HepG2 (cell line): ENCODE data around the gene ORC6. TPM values are rescaled to one million over a fixed set of nuclear protein-coding genes. Genes with fewer than 3 reads are reported as not detected.
A peak's percentile ranks its signal among the peaks of the same experiment; 100 is the strongest.

ENCODE experiments used
- FOXM1 ChIP-seq: sonication (generic); formaldehyde crosslinking; IDR thresholded peaks from 2 replicates; pipeline ENCODE4 v1.5.0; 2020; ENCODE audit warnings: missing genetic modification reagents
- KLF16 ChIP-seq, 2 experiments: sonication (generic) in 1 of 2; formaldehyde crosslinking in 1 of 2; IDR thresholded peaks; 2 replicates each; pipeline versions ENCODE4 v1.6.1 to v1.8.0; 2016 to 2023; ENCODE audit warnings: missing genetic modification reagents in 2 of 2, missing compliant biosample characterization in 1 of 2
- NFE2 ChIP-seq: sonication (generic); formaldehyde crosslinking; IDR thresholded peaks from 2 replicates; pipeline ENCODE4 v1.4.0; 2020; ENCODE audit warnings: missing genetic modification reagents
- PAWR ChIP-seq: sonication (generic); formaldehyde crosslinking; IDR thresholded peaks from 2 replicates; pipeline ENCODE4 v1.4.0; 2020; ENCODE audit warnings: missing genetic modification reagents, mild to moderate bottlenecking, borderline replicate concordance
- THAP11 ChIP-seq: IDR thresholded peaks from 2 replicates; pipeline ENCODE4 v1.6.1; 2016; ENCODE audit warnings: missing biosample characterization, missing genetic modification reagents
- ZBTB20 ChIP-seq: sonication (generic); formaldehyde crosslinking; IDR thresholded peaks from 2 replicates; pipeline ENCODE4 v1.8.1; 2023; ENCODE audit warnings: missing genetic modification reagents, low read depth, mild to moderate bottlenecking, borderline replicate concordance
- ZBTB42 ChIP-seq: sonication (generic); formaldehyde crosslinking; IDR thresholded peaks from 2 replicates; pipeline ENCODE4 v1.5.0; 2020; ENCODE audit warnings: mild to moderate bottlenecking, missing genetic modification reagents
- ZFX ChIP-seq: sonication (generic); formaldehyde crosslinking; IDR thresholded peaks from 2 replicates; pipeline ENCODE4 v1.4.0; 2020; ENCODE audit warnings: mild to moderate bottlenecking, low read depth, missing genetic modification reagents, moderate library complexity
- ZNF10 ChIP-seq: sonication (generic); formaldehyde crosslinking; IDR thresholded peaks from 2 replicates; pipeline ENCODE4 v1.4.0; 2020; ENCODE audit warnings: mild to moderate bottlenecking, low read depth, missing genetic modification reagents, borderline replicate concordance
- ZNF180 ChIP-seq: sonication (generic); formaldehyde crosslinking; IDR thresholded peaks from 2 replicates; pipeline ENCODE4 v1.4.0; 2020; ENCODE audit warnings: low read depth, missing genetic modification reagents, borderline replicate concordance
- ZNF33B ChIP-seq: sonication (generic); formaldehyde crosslinking; IDR thresholded peaks from 2 replicates; pipeline ENCODE4 v1.5.1; 2020; ENCODE audit warnings: mild to moderate bottlenecking, missing genetic modification reagents
- ZNF343 ChIP-seq: sonication (generic); formaldehyde crosslinking; IDR thresholded peaks from 2 replicates; pipeline ENCODE4 v1.4.0; 2020; ENCODE audit warnings: mild to moderate bottlenecking, missing genetic modification reagents
- ZNF709 ChIP-seq: sonication (generic); formaldehyde crosslinking; IDR thresholded peaks from 2 replicates; pipeline ENCODE4 v1.5.0; 2020; ENCODE audit warnings: mild to moderate bottlenecking, missing genetic modification reagents
- ZNF746 ChIP-seq: sonication (generic); formaldehyde crosslinking; IDR thresholded peaks from 2 replicates; pipeline ENCODE4 v1.8.0; 2022; ENCODE audit warnings: mild to moderate bottlenecking, missing genetic modification reagents
- ZSCAN22 ChIP-seq: sonication (generic); formaldehyde crosslinking; IDR thresholded peaks from 2 replicates; pipeline ENCODE4 v1.4.0; 2020; ENCODE audit warnings: mild to moderate bottlenecking, missing genetic modification reagents
- polyA plus RNA-seq, 8 experiments: library from polyadenylated mRNA; depleted of rRNA in 3 of 8; stranded (reverse) in 7 of 8; unstranded in 1 of 8; fragments of >200 nt; fragmentation: Illumina TruSeq in 4 of 8; extraction: Trizol in 4 of 8; gene quantifications; 2 replicates each; pipeline versions ENCODE4 v1.2.1 to v1.2.3, GENCODE V29; 2011 to 2016; ENCODE audit warnings: low read depth in 4 of 8, missing spikeins in 1 of 8, mixed read lengths in 1 of 8; ENCODE audit not compliant: insufficient read depth in 1 of 8
- total RNA-seq, 5 experiments: library from RNA; depleted of rRNA; stranded (reverse); fragments of >200 nt; fragmentation: Illumina TruSeq; extraction: Trizol; gene quantifications; 2 replicates each; pipeline ENCODE4 v1.2.3, GENCODE V29; 2016; ENCODE audit warnings: low read depth in 1 of 5
- TF ChIP-seq, protein P1 (sequence below): sonication (generic); formaldehyde crosslinking; IDR thresholded peaks from 2 replicates; pipeline ENCODE4 v1.4.0; 2020; ENCODE audit warnings: missing genetic modification reagents, mild to moderate bottlenecking, borderline replicate concordance
- TF ChIP-seq, protein P2 (sequence below): sonication (generic); formaldehyde crosslinking; IDR thresholded peaks from 2 replicates; pipeline ENCODE4 v1.4.0; 2020; ENCODE audit warnings: missing genetic modification reagents
- TF ChIP-seq, protein P3 (sequence below): fragments of 450-650 bp; IDR thresholded peaks from 2 replicates; pipeline ENCODE4 v1.6.1; 2017; ENCODE audit warnings: mild to moderate bottlenecking
- TF ChIP-seq, protein P4 (sequence below): sonication (generic); formaldehyde crosslinking; IDR thresholded peaks from 2 replicates; pipeline ENCODE4 v1.4.0; 2020; ENCODE audit warnings: missing genetic modification reagents, mild to moderate bottlenecking, borderline replicate concordance

The ORC6 gene
- total and polyA plus RNA-seq, 2 of the 13 experiments (the other 11 are each of a cell fraction or from before 2014, with no cell fraction given), result 34.2 to 69.8 TPM

DNA sequence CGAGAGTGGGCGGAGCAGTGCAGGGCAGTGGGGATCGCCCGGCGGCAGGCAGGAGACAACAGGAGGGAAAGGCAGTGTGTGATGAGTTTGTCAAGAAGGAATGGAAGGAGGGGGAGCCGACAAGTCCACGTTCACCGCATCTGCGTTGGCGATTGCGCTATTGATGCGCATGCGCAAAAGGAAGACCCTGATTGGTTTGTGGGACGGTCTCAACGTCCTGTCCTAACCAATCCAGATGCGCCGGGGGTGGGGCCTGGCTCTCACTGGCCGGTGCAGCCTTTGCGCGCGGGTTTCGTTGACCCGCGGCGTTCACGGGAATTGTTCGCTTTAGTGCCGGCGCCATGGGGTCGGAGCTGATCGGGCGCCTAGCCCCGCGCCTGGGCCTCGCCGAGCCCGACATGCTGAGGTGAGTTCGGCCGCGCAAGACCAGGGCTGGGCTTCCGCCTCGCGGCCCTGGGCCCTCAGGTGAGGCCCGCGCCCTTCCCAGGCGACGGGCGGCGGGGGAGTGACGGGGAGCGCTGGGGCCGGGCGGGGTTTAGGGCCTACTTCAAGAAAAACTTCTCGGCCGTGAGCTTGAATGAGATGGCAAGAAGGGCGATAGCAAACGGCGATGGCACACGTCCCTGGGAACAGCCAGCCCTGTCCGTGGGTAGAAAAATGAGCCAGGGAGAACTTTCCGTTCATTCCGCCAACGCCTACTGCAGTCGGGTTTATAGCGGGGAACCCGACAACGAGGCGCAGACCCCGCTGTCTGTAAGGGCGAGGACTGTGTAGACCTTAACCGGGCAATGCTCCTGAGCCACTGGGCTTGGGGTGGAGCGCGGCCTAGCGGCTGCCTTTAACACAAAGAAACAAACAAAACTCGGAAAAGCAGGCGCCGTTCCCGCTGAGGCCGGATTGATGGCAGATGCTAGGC is at the start of gene ORC6 (continued):
- TF ChIP-seq, protein P1, sequence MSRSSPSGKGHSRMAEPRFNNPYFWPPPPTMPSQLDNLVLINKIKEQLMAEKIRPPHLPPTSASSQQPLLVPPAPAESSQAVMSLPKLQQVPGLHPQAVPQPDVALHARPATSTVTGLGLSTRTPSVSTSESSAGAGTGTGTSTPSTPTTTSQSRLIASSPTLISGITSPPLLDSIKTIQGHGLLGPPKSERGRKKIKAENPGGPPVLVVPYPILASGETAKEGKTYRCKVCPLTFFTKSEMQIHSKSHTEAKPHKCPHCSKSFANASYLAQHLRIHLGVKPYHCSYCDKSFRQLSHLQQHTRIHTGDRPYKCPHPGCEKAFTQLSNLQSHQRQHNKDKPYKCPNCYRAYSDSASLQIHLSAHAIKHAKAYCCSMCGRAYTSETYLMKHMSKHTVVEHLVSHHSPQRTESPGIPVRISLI (CRISPR knock-in tag), result no peak
- TF ChIP-seq THAP11 (no peak; the same call in 1 of the 2 replicates), KLF16 (CRISPR knock-in tag; IDR thresholded peaks at IDR 0.05) (0 out of 4 replicates have a peak, but pooled peaks of 1 of the 2 experiments have one; percentile 35), ZNF343 (CRISPR knock-in tag) (no peak; the same call in 1 of the 2 replicates), ZSCAN22 (peak; percentile 58; the same call in 1 of the 2 replicates), PAWR (CRISPR knock-in tag) (0 out of 2 replicates have a peak, but pooled peaks have one; percentile 14), ZNF180 (no peak), NFE2 (no peak), ZFX (CRISPR knock-in tag) (peak; percentile 87), ZNF746 (CRISPR knock-in tag) (no peak), ZNF709 (CRISPR knock-in tag) (0 out of 2 replicates have a peak, but pooled peaks have one; percentile 10), FOXM1 (CRISPR knock-in tag) (no peak), ZBTB20 (CRISPR knock-in tag) (no peak; the same call in 1 of the 2 replicates), ZBTB42 (CRISPR knock-in tag) (peak; percentile 71; the same call in 1 of the 2 replicates), ZNF33B (CRISPR knock-in tag) (no peak; the same call in 1 of the 2 replicates), ZNF10 (no peak)
- TF ChIP-seq, protein P2, sequence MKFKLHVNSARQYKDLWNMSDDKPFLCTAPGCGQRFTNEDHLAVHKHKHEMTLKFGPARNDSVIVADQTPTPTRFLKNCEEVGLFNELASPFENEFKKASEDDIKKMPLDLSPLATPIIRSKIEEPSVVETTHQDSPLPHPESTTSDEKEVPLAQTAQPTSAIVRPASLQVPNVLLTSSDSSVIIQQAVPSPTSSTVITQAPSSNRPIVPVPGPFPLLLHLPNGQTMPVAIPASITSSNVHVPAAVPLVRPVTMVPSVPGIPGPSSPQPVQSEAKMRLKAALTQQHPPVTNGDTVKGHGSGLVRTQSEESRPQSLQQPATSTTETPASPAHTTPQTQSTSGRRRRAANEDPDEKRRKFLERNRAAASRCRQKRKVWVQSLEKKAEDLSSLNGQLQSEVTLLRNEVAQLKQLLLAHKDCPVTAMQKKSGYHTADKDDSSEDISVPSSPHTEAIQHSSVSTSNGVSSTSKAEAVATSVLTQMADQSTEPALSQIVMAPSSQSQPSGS, result no peak; the same call in 1 of the 2 replicates
- TF ChIP-seq, protein P3, sequence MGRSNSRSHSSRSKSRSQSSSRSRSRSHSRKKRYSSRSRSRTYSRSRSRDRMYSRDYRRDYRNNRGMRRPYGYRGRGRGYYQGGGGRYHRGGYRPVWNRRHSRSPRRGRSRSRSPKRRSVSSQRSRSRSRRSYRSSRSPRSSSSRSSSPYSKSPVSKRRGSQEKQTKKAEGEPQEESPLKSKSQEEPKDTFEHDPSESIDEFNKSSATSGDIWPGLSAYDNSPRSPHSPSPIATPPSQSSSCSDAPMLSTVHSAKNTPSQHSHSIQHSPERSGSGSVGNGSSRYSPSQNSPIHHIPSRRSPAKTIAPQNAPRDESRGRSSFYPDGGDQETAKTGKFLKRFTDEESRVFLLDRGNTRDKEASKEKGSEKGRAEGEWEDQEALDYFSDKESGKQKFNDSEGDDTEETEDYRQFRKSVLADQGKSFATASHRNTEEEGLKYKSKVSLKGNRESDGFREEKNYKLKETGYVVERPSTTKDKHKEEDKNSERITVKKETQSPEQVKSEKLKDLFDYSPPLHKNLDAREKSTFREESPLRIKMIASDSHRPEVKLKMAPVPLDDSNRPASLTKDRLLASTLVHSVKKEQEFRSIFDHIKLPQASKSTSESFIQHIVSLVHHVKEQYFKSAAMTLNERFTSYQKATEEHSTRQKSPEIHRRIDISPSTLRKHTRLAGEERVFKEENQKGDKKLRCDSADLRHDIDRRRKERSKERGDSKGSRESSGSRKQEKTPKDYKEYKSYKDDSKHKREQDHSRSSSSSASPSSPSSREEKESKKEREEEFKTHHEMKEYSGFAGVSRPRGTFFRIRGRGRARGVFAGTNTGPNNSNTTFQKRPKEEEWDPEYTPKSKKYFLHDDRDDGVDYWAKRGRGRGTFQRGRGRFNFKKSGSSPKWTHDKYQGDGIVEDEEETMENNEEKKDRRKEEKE, result no peak
- TF ChIP-seq, protein P4, sequence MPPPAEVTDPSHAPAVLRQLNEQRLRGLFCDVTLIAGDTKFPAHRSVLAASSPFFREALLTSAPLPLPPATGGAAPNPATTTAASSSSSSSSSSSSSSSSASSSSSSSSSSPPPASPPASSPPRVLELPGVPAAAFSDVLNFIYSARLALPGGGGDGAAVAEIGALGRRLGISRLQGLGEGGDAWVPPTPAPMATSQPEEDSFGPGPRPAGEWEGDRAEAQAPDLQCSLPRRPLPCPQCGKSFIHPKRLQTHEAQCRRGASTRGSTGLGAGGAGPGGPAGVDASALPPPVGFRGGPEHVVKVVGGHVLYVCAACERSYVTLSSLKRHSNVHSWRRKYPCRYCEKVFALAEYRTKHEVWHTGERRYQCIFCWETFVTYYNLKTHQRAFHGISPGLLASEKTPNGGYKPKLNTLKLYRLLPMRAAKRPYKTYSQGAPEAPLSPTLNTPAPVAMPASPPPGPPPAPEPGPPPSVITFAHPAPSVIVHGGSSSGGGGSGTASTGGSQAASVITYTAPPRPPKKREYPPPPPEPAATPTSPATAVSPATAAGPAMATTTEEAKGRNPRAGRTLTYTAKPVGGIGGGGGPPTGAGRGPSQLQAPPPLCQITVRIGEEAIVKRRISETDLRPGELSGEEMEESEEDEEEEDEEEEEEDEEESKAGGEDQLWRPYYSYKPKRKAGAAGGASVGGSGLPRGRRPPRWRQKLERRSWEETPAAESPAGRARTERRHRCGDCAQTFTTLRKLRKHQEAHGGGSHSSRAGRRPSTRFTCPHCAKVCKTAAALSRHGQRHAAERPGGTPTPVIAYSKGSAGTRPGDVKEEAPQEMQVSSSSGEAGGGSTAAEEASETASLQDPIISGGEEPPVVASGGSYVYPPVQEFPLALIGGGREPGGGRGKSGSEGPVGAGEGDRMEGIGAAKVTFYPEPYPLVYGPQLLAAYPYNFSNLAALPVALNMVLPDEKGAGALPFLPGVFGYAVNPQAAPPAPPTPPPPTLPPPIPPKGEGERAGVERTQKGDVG (CRISPR knock-in tag), result no peak
